ENCODE results near the gene SPATS2.

DNA sequence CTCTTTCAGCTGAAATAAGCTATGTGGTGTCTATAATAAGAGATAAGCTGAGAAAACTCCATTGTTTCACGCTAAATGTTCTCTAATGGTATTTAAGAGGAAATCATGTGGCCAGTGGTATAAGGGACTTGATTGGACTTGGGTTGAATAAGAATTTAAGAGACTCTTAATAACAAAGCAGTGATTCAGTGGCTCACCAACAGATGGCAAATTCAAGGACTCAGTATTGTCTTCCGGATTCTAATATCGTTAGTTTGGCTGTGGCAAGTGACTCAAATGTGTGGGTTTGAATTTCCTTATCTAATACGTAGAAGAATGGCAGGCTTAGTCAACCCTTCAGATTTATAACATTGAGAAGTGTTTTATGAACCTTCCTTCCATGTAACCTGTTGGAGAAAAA is 122.5 kb downstream of the SPATS2 start:
- TF ChIP-seq CTCF (IDR thresholded peaks at IDR 0.05) = no peak
- TF ChIP-seq POLR2A (IDR thresholded peaks at IDR 0.05) = no peak

Measured in lower leg skin (tissue), 3 donors.